Endothelial cell of umbilical vein (primary cell): ENCODE results near the gene PIKFYVE. TPM values are rescaled to one million over a fixed set of nuclear protein-coding genes. Genes with fewer than 3 reads are reported as not detected.

Experiments
- BruUV-seq: library from RNA; stranded (reverse); fragments of 400-500 nt; replicated peaks from 2 replicates; lab custom pipeline; 2021; lab: Mats Ljungman, UMichigan
- CTCF ChIA-PET: fragments of 300-600, 350-600 bp; sonication (Branson Sonifier 250); formaldehyde crosslinking; loops from one replicate; lab custom pipeline; 2021; ENCODE audit warnings: antibody characterized with exemption, inconsistent platforms; lab: Charles Lee
- POLR2A ChIA-PET: fragments of 300-600, 350-600 bp; sonication (Branson Sonifier 250); formaldehyde crosslinking; loops from one replicate; lab custom pipeline; 2021; ENCODE audit warnings: antibody characterized with exemption, inconsistent platforms; lab: Charles Lee
- DNase-seq: peaks from one replicate; pipeline ENCODE4 v3.0.0-alpha.2; 2011; ENCODE audit warnings: low read depth, low spot score
- FAIRE-seq: peaks from 2 replicates; lab custom pipeline; 2011; peaks lifted over from hg19 to GRCh38; lab: Jason Lieb, UNC
- H2AFZ ChIP-seq: 2 replicates; pipeline ENCODE4 v1.6.0; 2012; ENCODE audit warnings: low read depth, low read length, control low read depth, inconsistent platforms
- H3K27ac ChIP-seq: 2 replicates; pipeline ENCODE4 v1.5.1; 2011; ENCODE audit warnings: low read depth, mild to moderate bottlenecking, control low read depth, low read length, moderate library complexity; ENCODE audit not compliant: insufficient read depth
- H3K27me3 ChIP-seq, 2 experiments: 2 replicates each; pipeline versions ENCODE4 v1.6.0 to v1.6.1; 2011; ENCODE audit warnings: low read length in 2 of 2, mixed read lengths in 1 of 2; ENCODE audit not compliant: control insufficient read depth in 2 of 2, insufficient read depth in 2 of 2
- H3K36me3 ChIP-seq, 2 experiments: 2 replicates in 1 of 2; 3 replicates in 1 of 2; pipeline ENCODE4 v1.5.1; 2011; ENCODE audit warnings: low read length in 2 of 2, mild to moderate bottlenecking in 1 of 2, moderate library complexity in 1 of 2; ENCODE audit not compliant: control insufficient read depth in 2 of 2, insufficient read depth in 2 of 2; ENCODE audit errors: extremely low read depth in 1 of 2
- H3K4me1 ChIP-seq: 3 replicates; pipeline ENCODE4 v1.5.1; 2011; ENCODE audit warnings: mild to moderate bottlenecking, low read length; ENCODE audit not compliant: control insufficient read depth, insufficient read depth; ENCODE audit errors: extremely low read depth
- H3K4me2 ChIP-seq: 2 replicates; pipeline ENCODE4 v1.6.1; 2011; ENCODE audit warnings: low read length, control low read depth, mixed read lengths; ENCODE audit not compliant: insufficient read depth
- H3K4me3 ChIP-seq, 3 experiments: fragments of 200-600 bp in 1 of 3; sonication (generic), shearing (Covaris generic) in 1 of 3; replicated peaks in 1 of 3; 2 replicates each; pipeline ENCODE4 v1.5.1; 2011 to 2016; ENCODE audit warnings: control low read depth in 3 of 3, low read length in 3 of 3, mild to moderate bottlenecking in 2 of 3, inconsistent platforms in 1 of 3, low read depth in 1 of 3, moderate library complexity in 1 of 3; ENCODE audit not compliant: insufficient read depth in 1 of 3
- H3K79me2 ChIP-seq: 2 replicates; pipeline ENCODE4 v1.6.0; 2012; ENCODE audit warnings: low read length, inconsistent platforms; ENCODE audit not compliant: control insufficient read depth, insufficient read depth
- H3K9ac ChIP-seq: replicated peaks from 2 replicates; pipeline ENCODE3; 2011; ENCODE audit warnings: low read length, control low read depth; ENCODE audit not compliant: insufficient read depth; ENCODE audit errors: extremely low read depth
- H3K9me1 ChIP-seq: replicated peaks from 3 replicates; pipeline ENCODE4 v1.6.0; 2011; ENCODE audit warnings: mild to moderate bottlenecking, low read length; ENCODE audit not compliant: control insufficient read depth, insufficient read depth; ENCODE audit errors: extremely low read depth
- H3K9me3 ChIP-seq: replicated peaks from 2 replicates; pipeline ENCODE4 v1.5.1; 2012; ENCODE audit warnings: low read length, inconsistent platforms; ENCODE audit not compliant: control insufficient read depth, insufficient read depth
- H4K20me1 ChIP-seq: replicated peaks from 2 replicates; pipeline ENCODE3; 2011; ENCODE audit warnings: mild to moderate bottlenecking, low read length; ENCODE audit not compliant: control insufficient read depth, insufficient read depth; ENCODE audit errors: extremely low read depth
- CTCF ChIP-seq, 2 donors: IDR thresholded peaks; 1 replicate in 1 of 2; 2 replicates in 1 of 2; pipeline ENCODE4 v1.5.1; 2011; ENCODE audit warnings: low read length in 2 of 2, mild to moderate bottlenecking in 2 of 2, moderate library complexity in 2 of 2, control low read depth in 1 of 2, inconsistent platforms in 1 of 2, low read depth in 1 of 2; ENCODE audit not compliant: insufficient read depth in 1 of 2; ENCODE audit errors: extremely low read depth in 1 of 2
- EZH2 ChIP-seq: IDR thresholded peaks from 2 replicates; pipeline ENCODE4 v1.6.1; 2012; ENCODE audit warnings: borderline replicate concordance, low read depth, mild to moderate bottlenecking, moderate library complexity, low read length, inconsistent platforms; ENCODE audit not compliant: severe bottlenecking
- FOS ChIP-seq: IDR thresholded peaks from 2 replicates; pipeline ENCODE4 v1.6.1; 2011; ENCODE audit warnings: mild to moderate bottlenecking, low read length, moderate library complexity, borderline replicate concordance; ENCODE audit not compliant: insufficient read depth
- GATA2 ChIP-seq: IDR thresholded peaks from 2 replicates; pipeline ENCODE4 v1.7.0; 2011; ENCODE audit warnings: low read depth, mild to moderate bottlenecking, moderate library complexity, mixed read lengths, low read length; ENCODE audit not compliant: insufficient read length, insufficient read depth
- JUN ChIP-seq: IDR thresholded peaks from 2 replicates; pipeline ENCODE4 v1.6.1; 2011; ENCODE audit warnings: borderline replicate concordance, low read depth; ENCODE audit not compliant: insufficient read length, insufficient read depth
- MAX ChIP-seq: IDR thresholded peaks from 2 replicates; pipeline ENCODE4 v1.6.1; 2011; ENCODE audit not compliant: insufficient read depth, insufficient read length
- MYC ChIP-seq: IDR thresholded peaks from one replicate; pipeline ENCODE4 v1.6.1; 2011; ENCODE audit warnings: mild to moderate bottlenecking, low read depth, low read length
- POLR2A ChIP-seq: IDR thresholded peaks from 2 replicates; pipeline ENCODE4 v1.6.1; 2012; ENCODE audit warnings: low read depth, mild to moderate bottlenecking, control low read depth, low read length
- POLR2AphosphoS5 ChIP-seq: IDR thresholded peaks from 2 replicates; pipeline ENCODE4 v1.6.1; 2012; ENCODE audit warnings: low read depth, mild to moderate bottlenecking, control low read depth, low read length, moderate library complexity; ENCODE audit not compliant: insufficient read depth
- dilution Hi-C: fragments of 300-500 bp; cut with MboI; formaldehyde crosslinking; loops from one replicate; pipeline ENCODE4 v1.15.0; 2019; ENCODE audit warnings: low sequenced_read_pairs; ENCODE audit not compliant: extremely low pct_ligation_motif_present
- intact Hi-C: fragments of 100-400 bp; cut with micrococcal nuclease; formaldehyde crosslinking; loops from one replicate; pipeline ENCODE4 v1.10.0; 2022
- polyA plus RNA-seq, 4 experiments: library from polyadenylated mRNA; depleted of rRNA in 3 of 4; stranded (reverse) in 3 of 4; unstranded in 1 of 4; fragments of >200 nt; gene quantifications; 2 replicates each; pipeline versions ENCODE4 v1.2.1 to v1.2.3, GENCODE V29; 2011 to 2012; ENCODE audit warnings: missing spikeins in 1 of 4
- total RNA-seq: library from RNA; stranded (reverse); gene quantifications from 2 replicates; pipeline ENCODE4 v1.2.3, GENCODE V29; 2021

The PIKFYVE gene
- total and polyA plus RNA-seq, 2 donors (not counting 3 experiments of a cell fraction or from before 2014, with no cell fraction given) = 9.0 to 28.2 TPM

DNA sequence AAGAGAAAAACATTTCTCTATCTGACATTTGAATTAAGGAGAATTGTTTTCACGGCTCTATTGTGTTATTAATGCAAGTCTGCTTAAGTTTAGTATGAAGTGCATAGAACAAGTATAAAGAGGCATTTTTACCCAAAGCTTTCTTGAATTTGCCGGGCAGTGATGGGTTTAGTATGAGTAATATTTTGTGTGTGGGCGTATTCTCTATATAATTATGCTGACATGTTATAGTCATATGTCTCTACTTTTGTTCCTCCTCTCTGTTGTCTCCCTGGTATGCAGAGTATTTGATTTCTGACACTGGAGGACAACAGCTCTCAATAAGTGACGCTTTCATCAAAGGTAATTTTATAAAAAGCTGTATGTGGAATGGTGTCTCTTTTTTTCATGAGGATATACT, 45.9 kb downstream of the PIKFYVE start:
- Histone ChIP-seq H3K9ac (no peak overlapping the region), H3K4me2 (no peak overlapping the region), H3K4me3 (no peak overlapping the region), H4K20me1 (no peaks in the 10 kb centered on the region), H3K79me2 (no peaks in the 10 kb centered on the region), H3K27ac (no peak overlapping the region), H2AFZ (no peak overlapping the region), H3K36me3 (peaks cover 5% of the 10 kb centered on the region in 2 experiments), H3K9me1 (no peaks in the 10 kb centered on the region), H3K4me1 (no peaks in the 10 kb centered on the region), H3K9me3 (no peaks in the 10 kb centered on the region), H3K27me3 (no peaks in the 10 kb centered on the region)
- ChIA-PET CTCF (no interaction called here), POLR2A (no interaction called here)
- intact Hi-C loops = no loop called here
- TF ChIP-seq EZH2 (no peak), FOS (no peak), POLR2A (no peak), POLR2AphosphoS5 (no peak), MYC (no peak), MAX (no peak), JUN (no peak), CTCF (IDR thresholded peaks at IDR 0.05; ENCODE audit: extremely low read depth in 1 of 2, insufficient read depth in 1 of 2, low read depth in 1 of 2, low read length in 2 of 2) (no peak), GATA2 (no peak)
- dilution Hi-C loops = no loop called here
- no TSS peak for BruUV-seq
- no peak for DNase-seq
- no peak for FAIRE-seq
